Skin of body (tissue), 2 donors: ENCODE measurements around the gene RASGEF1C. TPM values are rescaled to one million over a fixed set of nuclear protein-coding genes. Genes with fewer than 3 reads are reported as not detected.
"Not testable (repeated sequence)": the region's sequence is repeated elsewhere in the genome, so short reads cannot be mapped to it uniquely, and the experiment has no call there.

ENCODE experiments used
- DNase-seq: peaks from one replicate; lab custom pipeline; 2025; lab: John Stamatoyannopoulos, UW
- total RNA-seq: library from RNA; depleted of rRNA; stranded (reverse); fragments of >200 nt; gene quantifications from one replicate; pipeline ENCODE4 v1.2.3, GENCODE V29; 2014

The RASGEF1C gene
- total RNA-seq, 1 donor from 2014 or later: 0.79 TPM

DNA sequence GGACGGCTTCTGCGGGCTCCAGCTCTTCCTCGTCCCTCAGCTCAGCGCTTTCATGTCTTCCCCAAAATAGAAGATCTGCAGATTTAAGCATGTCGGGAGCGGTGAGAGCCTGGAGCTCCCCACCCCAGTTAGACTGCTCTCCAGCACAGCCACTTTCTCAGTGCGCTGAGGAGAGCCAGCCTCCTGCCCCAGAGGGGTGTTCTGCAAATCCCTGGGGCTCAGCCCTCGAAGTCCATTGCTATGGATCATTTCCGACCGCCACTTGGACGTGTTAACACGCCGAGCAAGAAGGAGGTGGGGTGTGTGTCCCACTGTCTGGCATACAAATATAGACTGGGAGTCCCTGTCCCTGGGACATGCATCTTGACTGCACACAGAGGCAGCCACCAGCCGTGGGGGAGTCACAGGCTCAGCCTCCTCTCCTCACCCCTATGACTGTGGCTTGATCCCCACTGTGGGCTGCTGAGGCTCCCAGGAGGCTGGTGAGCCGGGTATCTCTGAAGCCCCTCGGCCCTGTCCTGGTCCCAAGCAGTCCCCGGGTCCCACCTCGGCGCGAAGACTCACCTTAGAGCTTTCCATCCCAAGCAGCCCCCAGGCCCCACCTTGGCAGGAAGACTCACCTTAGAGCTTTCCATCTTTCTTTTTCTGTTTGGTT, 107.4 kb downstream of the RASGEF1C start:
- no peak for DNase-seq

DNA sequence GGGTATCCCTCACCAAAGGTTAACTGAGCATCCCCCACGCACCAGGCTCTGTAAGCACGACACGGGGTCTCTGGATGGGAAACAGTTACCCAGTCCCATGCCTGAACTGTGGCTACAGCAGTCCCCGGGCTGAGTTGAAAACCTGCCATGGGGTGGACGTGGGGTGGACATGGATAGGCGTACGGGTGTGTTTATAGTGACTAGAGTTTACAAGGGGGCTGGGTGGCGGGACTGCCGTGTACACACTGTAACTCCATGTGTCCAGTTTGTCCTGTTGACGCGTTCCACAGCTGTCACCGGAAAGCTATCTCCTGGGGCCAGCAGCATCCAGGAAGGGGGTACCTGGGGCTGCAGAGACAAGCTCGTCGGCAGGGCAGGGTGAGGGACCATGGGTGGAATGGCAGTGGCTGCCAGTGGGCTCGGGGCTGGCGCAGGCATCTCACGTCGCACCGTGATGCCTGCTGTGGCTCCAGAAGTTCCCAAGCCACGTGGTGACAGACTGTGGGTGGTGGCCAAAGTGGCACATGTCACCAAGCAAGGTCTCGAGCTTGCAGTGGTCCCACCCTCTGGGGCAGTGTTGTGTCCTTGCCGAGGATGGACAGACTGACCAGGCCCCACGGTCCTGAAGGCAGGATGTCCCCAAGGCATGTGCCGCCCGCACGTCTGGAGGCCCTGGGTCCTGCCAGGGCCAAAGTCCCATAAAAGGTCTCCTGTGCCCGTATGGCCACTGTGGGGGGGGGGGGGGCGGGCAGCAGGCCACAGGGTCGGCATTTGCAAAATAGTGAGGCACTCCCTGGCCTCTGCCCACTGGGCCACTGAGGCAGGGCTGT, 108.2 kb downstream of the RASGEF1C start:
- no peak for DNase-seq

DNA sequence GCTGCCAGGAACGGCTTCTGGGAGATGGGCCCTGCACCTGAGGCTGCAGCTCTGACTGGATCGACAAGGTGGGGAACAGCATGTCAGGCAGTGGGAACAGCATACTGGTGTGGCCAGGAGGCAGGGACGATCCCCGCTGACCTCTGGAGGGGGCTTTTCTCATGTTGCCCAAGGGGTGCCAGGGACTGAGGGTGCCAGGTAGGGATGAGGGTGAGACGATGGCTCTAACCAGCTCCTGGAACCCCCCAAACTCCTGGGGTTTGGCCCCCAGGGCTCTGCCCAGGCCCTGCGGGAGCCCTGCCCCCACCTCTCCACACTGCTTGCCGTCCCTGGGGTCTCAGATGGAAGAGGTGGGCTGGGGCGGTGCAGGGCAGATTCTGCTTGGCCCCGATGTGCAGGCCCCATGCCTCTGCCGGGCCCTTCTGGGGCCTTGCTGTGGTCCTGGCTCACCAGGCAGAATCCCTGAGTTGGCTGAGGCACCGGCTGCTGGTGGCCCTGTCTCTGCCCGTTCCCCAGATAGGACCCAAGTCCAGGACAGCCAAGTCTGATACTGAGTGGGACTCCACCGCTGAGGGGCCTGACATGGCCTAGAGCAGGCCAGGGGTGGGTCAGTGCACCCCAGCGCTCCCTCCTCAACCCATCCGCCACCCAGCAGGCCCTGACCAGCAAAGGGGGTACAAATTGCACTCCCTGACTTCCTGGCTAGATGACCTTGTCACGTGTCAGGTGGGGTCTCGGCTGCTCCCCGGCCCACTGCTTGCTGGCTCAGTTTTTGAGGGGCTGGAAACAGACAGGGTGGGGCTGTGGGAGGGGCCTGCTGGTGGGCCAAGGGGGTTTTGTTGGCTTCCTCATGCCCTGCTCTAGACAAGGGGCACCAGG, 109.0 kb downstream of the RASGEF1C start:
- no peak for DNase-seq

DNA sequence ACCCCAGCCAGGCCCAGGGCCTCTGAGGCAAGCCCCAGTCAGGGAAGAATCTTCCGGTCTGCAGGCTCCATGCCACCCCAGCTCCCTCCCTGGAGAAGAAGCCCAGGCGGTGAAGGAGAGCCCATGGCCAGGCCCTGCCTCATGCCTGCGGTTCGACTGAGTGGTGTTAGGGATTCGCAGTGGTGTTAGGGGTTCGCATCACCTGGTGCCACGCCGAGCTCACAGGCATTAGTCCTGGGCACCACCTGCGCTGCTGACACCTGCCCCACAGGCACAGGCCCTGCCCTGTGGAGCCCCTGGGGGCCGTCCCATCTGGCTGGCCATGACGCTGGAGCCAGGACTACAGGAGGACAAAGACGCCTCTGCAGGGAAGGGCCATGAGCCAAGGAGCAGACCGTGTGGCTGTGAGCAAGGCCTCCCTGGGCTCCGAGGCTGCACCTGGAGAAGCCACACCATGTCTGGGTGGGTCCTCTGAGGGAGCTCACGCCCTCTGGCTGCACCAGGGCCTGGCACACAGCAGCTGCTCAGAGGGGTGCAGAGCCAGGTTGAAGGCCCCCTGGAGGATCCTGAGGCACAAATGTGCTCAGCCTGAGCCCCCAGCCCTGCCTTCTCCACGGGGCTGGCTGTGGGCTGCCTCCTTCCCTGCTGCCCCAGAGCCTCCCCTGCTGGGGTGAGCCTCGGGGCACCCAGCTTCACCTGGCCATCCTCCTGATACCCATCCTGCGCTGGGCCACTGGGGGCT, 109.8 kb downstream of the RASGEF1C start:
- DNase-seq: no peak

DNA sequence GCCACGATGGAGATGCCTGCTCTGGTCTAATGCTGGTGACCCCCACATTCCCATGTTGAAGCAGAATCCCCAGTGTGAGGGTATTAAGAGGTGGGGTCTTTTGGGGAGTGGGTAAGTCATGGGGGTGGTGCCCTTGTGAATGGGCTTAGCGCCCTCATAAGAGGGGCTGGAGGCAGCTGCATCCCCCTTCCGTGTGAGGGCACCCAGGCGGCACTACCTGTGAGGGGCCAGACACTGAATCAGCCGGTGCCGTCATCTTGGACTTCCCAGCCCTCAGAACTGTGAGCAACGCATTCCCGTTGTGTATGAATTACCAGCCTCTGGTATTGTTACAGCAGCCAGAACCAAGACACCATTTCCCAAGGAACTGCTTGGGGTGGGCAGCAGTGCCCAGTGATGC, 110.5 kb downstream of the RASGEF1C start:
- DNase-seq: no peak

DNA sequence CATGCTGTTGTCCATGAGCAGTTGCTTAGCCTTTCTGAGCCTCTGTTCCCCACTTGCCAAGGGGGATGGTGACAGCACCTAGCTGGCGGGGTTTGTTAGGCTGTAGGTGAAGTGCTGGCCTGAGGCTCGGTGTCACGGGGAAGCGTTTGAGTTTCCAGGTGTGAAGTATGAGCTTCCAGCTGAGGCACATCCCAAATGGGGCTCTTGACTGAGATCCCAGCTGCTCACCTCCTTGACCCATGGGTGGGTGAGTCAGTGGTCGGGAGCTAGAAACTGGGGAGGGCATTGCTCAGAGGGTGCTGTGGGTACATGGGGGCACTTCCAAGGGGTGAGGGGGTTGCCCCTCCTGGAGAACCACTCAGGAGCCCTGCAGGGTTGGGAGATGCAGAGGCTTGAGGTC, 111.1 kb downstream of the RASGEF1C start:
- no peak for DNase-seq

DNA sequence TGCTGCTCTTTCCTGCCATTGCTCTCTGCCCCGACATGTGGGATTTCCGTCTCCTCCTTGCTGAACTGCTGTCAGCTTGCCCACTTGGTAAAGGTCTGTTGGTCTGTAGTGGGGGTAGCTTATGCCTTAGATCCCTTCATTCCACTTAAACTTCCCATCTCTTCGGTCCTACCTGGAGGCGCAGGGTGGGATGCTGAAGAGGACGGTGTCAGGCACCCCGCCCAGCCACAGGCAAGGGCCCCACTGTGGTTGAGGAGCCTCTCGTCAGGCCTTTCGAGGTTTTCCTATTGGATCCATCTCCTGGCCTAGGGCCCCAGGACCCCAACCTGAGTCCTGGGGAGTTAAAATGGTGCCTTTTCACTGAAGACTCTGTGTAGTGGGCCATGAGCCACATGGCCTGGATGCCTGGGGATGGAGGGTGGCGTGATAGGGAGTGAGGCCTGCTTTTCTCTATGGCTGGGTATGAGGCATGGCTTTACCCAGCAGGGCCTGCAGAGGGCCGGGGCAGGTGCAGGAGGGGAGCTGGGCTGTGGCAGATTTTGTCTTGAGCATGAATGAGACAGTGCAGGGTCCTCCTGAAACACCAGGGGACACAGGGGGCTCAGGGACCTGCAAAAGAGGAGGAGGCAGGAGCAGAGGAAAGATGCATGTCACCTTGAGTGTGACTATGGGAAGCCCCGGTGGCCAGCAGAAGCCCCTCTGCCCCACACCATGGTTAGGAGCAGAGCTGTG, 111.7 kb downstream of the RASGEF1C start:
- no peak for DNase-seq

DNA sequence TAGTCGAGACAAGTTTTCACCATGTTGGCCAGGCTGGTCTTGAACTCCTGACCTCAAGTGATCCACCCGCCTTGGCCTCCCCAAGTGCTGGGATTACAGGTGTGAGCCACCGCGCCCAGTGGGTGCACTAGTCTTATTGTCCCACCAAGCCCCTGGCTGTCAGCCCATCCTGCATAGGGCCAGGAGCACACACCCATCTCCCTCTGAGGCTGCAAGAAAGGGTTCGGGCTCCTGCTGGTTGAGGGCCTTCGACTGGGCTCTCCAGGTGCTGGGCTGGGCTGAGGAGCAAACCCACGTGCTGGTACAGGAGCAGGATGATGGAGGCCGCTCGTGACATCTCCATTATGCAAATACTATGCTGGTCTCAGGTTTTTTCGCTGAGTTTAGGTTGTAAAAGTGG, 112.4 kb downstream of the RASGEF1C start:
- DNase-seq: no peak

DNA sequence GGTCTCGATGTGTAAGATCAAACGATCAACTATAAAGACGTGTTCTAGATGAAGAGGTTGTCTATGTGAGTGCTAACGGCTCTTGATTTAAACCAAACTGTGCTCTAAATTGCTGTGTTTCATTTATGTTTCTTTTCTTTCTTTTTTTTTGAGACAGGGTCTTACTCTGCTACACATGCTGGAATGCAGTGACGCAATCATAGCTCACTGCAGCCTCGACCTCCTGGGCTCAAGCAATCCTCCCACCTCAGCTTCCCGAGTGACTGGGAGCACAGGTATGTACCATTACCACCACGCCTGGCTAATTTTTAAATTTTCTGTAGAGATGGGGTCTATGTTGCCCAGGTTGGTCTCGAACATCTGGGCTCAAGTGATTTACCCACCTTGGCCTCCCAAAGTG, 113.5 kb downstream of the RASGEF1C start:
- no peak for DNase-seq

DNA sequence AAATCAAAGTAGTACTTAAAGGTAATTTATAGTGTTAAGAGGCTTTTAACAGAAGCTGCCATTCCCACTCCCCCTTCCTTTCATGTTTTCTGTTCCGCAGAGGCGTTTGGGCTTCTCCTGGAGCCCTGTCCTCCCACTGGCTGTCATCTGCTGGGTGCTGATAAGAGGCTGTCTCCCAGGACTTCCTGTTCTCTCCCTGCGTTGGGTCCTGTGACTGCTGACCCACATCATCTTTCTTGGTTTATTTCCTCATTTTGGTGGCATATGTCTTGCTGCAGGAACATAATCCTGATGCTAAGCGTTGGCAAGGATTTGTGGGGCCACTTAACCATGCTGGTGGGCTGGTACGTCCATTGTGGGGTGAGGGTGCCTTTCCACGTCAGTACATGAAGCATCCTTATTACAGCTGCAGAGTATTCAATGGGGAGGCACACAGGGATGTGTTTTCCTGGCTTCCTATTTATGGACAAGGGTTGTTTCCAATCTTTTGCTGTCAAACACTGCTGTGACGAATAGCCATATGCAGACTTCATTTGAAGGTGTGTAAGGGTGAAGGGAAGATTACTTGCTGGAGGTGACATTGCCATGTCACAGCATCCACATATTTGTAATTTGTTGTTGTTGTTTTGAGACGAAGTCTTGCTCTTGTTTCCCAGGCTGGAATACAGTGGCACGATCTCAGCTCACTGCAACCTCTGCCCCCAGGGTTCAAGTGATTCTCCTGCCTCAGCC, 115.2 kb downstream of the RASGEF1C start:
- no peak for DNase-seq

DNA sequence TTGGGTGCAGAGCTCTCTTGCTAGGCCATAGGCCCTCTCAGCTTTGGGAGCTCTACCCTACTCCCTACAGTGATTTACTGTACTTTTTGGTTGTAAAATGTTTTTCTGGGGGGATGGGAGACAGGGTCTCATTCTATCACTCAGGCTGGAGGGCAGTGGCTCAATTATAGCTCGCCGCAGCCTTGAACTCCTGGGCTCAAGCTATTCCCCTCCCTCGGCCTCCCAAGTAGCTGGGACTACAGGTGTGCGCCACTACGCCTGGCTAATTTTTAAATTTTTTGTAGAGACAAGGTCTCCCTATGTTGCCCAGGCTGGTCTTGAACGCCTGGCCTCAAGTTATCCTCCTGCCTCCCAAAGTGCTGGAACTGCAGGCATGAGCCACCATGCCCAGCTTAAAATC, 115.8 kb downstream of the RASGEF1C start:
- no peak for DNase-seq

DNA sequence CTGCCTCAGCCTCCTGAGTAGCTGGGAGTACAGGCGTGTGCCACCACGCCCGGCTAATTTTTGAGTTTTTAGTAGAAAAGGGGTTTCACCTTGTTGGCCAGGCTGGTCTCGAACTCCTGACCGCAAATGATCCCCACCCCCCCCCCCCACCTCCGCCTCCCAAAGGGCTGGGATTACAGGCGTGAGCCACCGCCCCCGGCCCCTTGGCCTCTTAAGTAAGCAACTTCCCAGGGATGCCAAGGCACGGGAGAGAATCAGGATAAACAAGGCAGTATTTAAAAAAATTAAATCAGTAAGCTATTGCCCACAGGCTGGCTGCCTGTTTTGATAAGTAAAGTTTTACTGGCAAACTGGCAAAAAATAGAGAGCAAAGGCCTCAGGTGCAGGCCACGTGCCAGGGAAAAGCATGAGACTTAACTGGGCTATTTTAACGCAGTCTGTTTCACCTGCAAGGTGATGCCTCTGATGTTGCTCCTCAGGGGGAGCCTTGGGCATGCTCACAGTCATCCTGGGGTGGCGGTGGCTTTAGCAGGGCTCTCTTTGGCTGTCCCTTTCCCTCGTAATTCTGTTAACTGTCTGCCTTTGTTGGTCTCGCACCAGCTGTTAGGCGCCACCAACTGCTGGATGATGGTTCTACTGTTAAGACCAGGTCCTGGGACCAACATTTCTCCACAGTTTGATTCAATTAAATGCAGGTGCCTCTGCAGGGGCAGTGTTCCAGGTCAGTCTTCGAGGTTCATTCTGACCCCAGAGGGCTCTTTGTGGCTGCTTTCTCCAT, 118.1 kb downstream of the RASGEF1C start:
- peak; percentile 17 for DNase-seq

DNA sequence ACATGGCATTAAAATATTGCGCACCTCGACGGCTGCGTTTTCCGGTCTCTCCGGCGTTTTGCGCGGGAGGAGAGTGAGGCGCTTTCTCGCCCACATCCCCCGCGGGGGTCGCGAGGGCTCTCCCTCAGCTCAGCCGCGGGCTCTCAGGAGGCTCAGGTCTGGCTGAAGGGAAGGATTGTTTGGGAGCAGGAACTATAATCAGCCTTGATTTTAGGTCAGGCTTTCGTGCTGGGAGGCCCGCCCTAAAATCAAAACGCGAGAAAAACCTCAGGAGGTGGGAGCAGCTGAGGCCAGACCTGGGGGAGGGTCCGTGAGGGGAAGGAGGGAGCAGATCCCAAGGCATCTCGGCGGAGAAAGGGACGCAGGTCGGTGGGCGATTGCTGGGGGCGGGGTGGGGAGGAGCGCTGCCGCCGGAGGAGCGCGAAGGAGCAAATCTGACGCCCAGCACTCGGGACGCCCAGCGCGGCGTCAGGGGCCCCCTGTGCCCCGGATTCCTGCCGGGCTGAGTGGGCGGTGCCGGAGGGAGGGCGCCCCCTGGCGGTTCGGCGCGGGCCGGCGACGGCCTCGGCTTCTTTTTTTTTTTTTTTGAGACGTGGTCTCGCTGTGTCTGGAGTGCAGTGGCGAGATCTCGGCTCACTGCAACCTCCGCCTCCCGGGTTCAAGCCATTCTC, 118.8 kb downstream of the RASGEF1C start:
- peak; percentile 77 for DNase-seq

DNA sequence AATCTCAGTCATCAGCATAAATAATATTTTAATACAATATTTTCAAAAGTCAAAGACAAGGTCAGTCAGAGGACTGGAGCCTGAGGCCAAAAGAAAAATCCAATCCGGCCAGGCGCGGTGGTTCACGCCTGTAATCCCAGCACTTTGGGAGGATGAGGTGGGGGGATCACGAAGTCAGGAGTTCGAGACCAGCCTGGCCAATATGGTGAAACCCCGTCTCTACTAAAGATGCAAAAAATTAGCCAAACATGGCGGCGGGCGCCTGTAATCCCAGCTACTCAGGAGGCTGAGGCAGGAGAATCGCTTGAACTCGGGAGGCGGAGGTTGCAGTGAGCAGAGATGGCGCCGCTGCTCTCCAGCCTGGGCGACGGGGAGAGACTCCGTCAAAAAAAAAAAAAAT, 119.4 kb downstream of the RASGEF1C start:
- DNase-seq: not testable (repeated sequence)

DNA sequence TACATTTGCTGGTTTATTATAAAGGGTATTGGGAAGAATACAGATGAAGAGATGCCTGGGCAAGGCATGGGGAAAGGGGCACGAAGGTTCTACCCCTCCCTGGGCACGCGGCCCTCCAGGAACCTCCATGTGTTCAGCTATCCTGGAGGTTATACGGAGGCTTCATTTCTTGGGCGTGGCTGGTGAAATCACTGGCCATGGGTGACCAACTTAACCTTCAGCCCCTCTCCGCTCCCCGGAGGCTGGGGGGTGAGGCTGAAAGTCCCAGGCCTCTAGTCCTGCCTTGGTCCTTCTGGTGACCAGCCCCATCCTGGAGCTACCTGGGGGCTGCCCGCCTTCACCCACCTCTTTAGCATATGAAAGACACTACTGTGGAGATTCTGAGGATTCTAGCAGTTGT, 120.5 kb downstream of the RASGEF1C start:
- no peak for DNase-seq

DNA sequence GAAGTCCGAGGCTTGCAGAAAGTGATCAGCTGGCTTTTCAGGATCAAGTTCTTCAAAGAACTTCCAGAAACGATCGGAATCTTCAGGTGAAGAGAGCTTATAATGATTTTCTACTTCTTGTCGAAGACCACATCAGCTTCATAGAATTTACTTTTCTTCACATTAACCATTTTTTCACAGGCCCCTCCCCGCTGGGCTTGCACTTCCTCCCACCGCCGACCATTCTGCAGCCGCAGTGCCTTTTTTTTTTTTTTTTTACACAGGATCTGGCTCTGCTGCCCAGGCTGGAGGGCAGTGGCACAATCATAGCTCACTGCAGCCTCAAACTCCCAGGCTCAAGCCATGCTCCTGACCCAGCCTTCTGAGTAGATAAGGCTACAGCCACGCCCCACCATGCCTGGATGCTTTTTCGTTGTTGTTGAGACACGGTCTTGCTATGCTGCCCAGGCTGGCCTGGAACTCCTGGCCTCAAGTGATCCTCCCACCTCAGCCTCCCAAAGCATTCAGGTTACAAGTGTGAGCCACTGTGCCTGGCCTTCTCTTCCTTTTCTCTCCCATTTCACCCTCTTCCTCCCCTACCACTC, 122.1 kb downstream of the RASGEF1C start:
- no peak for DNase-seq

DNA sequence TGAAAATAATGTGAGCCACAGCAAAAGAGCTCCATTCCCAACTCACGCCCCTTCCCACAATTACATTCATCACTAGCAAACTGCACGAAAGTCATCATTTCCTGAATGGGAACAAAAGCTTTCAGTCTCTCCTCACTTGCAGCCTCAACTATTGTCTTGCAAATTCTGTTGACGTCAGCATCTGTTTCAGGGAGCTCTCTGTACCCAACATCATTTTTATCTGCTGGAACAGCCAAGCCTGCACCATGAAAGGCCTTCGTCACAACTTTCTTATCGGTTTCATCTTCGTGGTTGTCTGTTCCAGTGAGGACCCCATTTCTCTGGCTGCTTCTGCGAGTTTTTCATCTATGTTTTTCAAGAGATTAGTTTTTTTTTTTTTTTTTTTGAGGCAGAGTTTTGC, 123.2 kb downstream of the RASGEF1C start:
- no peak for DNase-seq
